GM19035 (cell line): ENCODE data around the gene CCDC86.

Source experiments
- ATAC-seq: cut with Tn5 transposase; IDR thresholded peaks from one replicate; pipeline ENCODE4 v1.9.1; 2021; ENCODE audit not compliant: unreplicated experiment

CCDC86 gene

DNA sequence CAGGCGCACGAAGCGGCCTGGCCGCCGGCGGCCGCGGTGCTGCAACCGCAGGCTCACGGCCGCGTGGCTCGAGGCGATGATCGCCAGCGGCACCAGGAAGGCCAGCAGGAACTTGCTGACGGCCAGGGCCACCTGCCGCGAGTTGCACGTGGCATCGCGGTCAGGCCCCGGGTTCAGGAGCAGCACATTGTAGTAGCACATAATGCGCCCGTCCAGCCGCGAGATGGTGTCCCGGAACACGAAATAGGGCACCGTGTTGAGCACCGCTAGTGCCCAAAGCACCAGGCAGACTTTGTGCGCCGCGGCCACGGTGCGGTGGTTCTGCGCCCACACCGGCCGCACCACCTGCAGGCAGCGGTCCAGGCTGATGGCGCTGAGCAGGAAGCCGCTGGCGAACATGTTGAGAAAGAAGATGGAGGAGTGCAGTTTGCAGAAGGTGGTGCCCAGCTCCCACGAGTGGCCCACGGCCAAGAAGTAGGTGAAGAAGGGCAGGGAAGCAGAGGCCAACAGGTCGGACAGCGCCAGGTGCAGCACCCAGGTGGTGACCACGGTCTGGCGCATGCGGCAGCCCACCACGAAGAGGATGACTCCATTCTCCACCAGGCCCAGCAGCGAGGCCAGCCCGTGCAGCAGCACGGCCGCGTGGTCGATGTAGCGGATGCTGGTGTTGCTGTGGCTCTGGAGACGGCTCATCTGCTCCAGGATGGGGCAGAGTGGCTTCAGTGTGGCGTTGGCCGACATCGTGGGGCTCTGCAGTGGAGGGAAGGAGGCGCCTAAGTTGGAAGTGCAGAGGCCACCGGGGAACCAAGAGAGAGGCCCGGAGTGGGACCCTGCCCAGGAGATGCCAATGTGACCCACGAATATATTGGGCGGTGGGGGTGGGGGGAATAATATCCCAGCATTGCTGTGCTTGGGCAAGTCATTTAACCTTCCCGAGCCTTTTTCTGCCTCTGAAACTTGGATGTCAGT, 11.4 kb downstream of the CCDC86 start:
- no peak for ATAC-seq

DNA sequence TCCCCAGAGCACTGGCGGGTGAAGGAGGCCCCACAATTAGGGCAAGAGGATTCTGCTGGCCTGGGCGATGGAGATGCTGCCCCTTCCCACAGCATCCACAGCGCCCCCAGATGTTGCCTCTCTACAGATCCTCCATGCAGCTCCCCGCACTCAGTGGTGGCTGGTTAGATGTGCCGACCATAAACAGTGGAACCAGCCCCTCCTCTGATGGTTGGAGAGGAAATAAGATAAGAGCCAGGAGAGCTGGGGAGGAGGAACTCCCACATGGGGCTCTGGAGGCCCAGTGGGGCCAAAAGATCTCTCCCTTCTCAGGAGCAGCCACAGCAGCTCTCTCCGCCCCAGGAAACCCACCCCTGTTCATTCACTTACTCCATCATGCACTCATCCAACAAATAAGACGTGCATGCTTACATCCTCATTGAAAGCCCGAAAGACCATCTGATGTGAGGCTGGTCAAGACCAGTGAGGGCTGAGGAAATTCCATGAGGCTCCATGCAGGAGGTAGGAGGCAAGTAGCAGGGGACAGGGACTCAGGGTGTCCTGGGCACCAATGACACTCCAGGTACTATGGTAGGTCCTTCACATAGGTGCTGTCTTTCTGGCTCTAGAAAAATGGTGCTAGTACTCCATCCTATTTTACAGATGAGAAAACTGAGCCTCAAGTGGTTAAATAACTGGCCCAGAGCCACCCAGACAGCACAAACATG, 12.4 kb downstream of the CCDC86 start:
- ATAC-seq: no peak

DNA sequence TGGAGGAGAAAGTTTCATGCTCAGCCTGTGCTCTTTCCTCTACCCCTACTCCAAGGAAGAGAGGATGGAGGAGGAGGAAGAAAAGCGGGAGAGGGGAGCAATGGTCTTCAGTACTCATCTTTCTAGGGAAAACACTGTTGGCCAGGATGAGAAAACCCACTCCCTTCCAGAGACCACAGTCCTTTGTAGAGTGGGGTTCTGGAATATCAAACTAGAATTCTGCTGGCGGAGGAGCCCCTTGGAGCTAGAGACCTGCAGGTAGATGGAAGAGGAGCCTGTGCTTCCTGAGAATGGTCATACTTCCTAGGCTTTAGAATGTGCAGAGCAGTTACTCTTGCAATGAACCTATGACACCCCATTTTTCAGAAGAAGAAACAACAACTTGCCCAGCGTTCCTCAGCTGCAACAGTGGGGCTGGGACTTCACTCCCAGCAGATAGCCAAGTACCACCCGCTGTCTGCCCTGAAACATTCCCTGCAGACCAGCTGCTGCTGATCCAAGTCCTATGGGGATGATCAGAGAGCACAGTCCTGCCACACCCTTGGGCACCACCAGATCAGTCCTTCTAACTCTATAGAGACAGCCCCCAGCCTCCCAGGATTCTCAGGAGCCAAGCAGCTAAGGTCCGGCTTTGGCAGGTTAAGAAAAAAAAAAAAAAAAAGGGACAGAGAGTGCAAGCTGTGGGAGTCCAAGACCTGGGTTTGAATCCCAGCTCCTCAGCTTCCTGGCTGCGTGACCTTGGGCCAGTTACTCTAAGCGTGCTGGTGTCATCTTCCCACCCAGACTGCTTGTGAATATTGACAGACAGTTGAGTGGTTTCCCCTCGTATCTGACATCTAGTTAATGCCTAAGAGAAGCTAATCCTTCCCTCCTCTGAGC, 13.2 kb downstream of the CCDC86 start:
- ATAC-seq: no peak

DNA sequence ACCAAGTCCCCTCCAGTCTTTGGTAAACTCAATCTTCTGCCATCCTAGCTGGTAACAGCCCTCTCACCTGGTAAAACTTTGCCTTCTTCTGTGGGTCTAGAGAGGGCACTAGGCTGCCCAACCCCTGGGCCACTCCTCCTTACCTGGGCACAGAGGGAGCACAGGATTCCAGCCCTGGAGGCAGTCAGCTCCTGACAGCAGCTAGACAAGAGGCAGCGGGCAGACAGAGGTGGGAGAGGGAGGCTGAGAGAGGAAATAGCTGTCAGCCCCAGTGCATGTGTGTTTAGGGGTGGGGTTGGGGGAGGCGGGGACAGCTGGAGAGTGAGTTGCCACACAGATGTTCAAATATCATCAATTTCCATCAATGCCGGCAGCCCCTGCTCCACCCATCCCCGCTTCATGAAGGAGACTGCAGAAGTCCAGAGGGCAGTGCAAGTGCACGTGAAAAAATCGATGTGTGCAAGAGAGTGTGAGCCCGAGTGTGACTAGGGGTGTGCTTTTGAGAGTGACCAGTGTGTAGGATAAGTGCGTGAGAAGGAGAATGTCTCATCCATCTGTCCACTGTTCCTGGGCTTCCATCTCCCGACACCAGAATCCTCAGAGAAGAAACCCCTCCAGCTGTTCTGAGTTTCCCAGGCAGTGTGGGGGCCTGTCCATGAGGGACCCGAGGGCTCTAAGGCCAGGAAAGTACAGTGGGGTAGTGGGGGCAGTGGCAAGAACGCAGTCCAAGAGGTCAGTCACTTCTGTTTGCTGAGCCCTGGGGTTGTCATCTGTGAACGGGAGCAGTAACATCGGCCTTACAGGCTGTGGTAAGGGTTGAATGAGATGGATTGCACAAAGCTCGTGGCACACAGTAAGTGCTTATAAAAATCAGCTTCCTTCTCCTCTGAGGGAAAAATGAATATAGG, 14.1 kb downstream of the CCDC86 start, which contains the start of gene PTGDR2:
TSS of gene PTGDR2 (minus strand) at position 225 of the 908 bp plus-strand sequence. CDS start 2,228 bp downstream, outside the sequence.
- ATAC-seq: no peak

DNA sequence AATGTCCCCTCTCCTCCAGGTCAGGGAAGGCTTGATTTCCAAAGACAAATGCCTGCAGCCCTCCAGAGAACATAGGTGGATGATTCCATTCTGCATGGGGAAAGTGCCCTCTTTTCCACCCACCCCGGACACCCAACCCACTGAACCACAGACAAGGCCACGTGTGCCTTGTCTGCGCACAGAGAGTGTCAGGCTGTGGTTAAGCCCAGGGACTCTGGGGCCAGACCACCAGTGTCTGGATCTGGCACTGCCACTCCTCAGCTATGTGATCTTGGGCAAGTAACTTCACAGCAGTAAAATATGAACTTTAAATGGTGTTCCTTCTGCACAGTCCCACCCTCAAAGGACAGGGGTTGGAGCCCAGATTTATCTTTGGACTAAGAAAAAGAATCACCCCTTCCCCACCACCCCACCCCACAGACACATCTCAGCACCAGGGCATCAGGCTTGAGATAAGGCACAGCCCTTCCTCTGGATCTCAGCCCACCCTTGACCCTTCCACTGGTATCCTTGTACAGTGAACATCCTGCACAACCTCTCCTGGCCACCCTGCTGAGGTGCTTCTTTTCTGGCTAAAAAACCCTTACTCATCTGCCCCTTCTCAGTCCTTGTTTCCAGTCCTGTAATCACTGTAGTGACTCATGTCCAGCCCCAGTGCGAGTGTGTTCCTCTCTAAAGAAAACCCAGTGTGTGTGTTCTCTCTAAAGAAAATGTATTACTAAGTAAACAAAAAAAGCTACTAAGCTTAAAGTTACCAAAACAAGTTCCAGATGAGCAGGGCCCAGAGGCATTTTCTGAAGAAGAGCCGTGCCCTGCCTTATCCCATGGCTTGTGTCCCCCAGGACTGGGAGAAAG, 15.7 kb downstream of the CCDC86 start:
- ATAC-seq: no peak

DNA sequence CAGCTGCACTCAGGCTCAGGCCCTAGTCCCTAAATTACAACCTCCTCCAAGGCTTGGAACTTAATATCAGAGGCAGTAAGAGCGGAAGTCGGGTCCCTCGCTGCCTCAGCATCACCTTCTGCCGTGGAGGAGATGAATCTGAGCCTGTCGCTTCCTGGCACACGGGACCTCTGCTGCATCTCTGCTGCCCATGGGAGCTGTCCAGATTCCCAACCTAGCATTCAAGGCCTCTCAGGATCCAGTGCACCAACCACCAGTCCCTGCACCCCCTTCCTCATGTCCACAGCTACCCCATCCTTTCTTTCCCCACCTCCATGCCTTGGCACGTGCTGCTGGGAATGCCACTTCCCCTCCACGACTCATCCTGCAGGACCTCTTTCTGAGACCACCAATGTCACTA, 16.3 kb downstream of the CCDC86 start:
- no peak for ATAC-seq

DNA sequence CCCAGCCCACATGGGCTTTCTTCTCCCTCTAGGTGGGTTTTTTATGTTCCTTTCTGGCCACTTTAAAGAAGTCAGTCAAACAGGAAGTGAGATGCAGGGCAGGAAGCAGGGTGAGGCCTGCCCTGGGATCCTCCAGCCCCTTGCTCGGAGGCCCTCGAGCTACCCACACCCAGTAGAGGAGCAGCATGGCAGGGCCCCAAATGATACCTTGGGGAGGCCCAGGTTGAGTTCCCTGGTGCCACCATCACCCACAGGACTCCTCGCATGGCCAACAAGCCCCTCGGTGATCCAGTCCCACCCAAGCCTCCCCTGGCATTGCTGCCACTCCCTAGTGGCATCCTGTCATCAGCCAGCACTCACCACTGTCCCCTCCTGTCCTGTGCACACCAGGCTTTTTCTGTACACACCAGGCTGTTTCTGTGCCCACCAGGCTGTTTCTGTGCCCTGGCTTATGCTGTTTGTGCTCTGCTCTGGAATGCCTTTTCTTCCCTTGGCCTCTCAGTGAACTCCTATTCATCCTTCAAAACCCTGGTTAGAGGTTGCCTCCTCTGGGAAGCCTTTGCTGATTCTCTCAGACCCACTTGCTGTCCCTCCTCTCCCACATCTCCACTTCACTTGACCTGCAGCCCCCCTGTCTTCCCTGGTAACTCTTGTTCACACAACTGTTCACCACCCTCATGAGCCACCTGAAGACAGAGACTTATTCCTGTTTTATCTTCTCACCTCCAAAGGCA, 17.0 kb downstream of the CCDC86 start:
- ATAC-seq: no peak

DNA sequence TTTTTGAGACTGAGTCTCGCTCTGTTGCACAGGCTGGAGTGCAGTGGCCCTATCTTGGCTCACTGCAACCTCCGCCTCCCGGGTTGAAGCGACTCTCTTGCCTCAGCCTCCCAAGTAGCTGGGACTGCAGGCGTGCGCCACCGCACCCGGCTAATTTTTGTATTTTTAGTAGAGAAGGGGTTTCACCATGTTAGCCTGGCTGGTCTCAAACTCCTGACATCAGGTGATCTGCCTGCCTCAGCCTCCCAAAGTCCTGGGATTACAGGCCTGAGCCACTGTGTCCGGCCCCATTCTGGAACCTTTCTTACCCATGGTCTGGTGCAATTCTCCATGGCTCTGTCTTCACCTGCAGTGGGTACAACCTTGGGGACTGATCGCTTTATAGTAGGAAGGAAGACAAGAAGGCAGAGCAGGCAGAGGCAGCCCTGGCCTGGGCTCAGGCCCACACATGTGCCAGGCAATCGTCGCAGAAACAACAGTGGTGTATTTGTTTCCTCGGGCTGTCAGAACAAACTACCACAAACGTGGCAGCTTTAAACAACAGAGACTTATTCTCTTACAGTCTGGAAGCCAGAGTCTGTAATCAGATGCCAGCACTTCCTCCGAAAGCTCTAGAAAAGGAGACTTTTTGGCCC, 17.8 kb downstream of the CCDC86 start:
- no peak for ATAC-seq

DNA sequence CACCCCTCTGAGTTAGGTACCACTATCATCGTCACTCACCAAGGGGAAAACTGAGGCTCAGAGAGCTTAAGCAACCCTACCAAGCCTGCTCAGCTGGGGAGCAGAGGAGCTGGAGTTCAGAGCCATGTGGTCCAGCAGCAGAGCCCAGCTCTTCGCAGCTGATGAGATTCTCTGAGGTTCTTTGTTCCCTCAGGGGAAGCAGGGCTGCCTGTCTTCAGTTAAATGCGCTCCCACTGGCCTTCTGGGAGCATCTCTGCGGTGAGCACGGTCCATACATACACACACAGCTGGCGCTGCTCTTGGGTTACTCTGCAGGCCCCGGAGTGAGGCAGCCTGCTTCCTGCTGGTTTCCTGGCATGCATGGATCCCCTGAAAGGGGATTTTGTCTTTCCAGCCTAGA, 19.0 kb downstream of the CCDC86 start:
- ATAC-seq: no peak

DNA sequence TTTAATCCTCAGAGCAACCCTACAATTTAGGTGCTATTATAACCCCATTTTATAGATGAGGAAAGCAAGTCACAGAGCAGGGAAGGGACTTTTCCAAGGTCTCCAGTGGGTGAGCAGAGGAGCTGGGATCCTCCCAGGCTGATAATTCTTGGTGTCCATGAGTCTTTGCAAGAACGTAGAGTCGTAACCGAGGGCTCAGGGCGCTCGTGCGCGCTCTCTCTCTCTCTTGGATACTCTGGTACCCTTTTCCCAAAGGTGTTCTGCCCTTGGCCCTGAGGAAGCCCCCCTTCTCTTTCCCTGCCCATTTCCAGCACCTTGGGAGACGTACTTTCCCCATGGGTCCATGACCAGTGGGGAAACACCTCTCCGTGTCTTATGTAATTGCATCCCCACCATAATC, 20.3 kb downstream of the CCDC86 start:
- ATAC-seq: no peak

DNA sequence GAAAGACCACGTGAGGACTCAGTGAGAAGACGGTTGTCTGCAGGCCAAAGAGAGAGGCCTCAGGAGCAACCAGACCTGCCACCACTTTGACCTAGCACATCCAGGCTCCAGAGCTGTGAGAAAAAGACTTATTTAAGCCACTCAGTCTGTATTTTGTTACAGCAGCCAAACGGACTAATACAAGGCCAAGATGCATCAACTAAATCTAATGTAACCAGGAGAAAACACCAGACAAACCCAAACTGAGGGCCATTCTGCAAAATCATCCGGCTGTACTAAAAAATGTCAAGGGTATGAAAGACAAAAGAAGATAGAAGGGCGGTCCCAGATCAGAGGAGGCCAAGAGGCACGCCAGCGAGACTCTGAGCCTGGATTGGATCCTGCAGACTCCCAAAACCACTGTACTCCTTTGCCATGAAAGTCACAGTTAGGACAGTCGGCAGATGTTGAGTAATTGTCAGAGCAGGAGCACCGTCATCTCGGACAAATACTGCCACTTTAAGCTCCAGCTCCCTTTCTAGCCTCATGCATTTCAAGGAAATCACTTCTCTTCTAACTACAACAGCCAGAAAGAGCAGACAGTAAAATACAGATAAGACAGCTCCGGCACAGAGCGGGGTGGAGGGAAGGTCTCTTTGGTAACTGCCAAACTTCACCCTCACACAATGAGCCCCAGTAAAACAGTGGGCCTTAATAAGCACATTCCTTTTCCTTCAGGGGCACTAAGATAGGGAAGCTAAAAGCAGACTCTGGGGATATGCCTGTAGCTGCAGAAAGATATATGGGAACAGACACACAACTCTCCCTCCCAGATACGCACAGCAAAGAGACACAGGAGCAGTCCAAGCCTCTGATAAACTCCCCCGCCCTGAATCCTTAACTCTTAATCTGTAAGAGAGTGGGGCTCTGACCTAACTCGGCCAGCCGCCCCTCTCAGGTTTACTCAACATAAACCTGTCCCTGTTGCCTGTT, 21.9 kb downstream of the CCDC86 start:
- ATAC-seq: no peak

DNA sequence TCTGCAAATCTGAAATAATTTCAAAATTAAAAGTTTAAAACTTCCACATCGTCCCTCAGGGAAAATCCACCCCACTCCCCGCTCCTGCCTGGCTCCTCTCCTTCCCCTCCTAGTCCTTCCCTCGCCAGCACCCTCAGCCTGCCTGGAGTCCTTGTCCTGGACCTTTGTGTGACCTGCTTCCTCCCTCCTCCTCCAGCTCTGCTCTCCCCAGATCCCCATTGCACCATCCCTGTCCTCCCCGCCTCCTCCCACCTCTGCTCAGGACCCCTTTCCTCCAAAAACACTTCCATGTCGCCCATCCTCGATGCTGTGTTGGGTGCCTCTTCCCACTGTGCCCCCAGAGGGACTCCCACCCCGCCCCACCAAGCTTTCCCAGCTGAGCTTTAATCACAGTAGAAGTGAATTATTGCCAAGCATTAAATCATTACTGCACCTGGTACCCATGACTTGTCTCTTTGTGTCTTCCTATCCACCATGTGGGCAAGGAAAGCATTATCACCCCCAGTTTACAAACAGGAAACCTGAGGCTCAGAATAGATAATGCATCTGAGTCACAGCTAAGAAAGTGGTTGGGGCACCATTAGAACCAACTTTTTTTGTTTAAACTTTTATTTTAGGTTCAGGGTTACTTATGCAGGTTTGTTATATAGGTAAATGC, 23.1 kb downstream of the CCDC86 start:
- no peak for ATAC-seq

DNA sequence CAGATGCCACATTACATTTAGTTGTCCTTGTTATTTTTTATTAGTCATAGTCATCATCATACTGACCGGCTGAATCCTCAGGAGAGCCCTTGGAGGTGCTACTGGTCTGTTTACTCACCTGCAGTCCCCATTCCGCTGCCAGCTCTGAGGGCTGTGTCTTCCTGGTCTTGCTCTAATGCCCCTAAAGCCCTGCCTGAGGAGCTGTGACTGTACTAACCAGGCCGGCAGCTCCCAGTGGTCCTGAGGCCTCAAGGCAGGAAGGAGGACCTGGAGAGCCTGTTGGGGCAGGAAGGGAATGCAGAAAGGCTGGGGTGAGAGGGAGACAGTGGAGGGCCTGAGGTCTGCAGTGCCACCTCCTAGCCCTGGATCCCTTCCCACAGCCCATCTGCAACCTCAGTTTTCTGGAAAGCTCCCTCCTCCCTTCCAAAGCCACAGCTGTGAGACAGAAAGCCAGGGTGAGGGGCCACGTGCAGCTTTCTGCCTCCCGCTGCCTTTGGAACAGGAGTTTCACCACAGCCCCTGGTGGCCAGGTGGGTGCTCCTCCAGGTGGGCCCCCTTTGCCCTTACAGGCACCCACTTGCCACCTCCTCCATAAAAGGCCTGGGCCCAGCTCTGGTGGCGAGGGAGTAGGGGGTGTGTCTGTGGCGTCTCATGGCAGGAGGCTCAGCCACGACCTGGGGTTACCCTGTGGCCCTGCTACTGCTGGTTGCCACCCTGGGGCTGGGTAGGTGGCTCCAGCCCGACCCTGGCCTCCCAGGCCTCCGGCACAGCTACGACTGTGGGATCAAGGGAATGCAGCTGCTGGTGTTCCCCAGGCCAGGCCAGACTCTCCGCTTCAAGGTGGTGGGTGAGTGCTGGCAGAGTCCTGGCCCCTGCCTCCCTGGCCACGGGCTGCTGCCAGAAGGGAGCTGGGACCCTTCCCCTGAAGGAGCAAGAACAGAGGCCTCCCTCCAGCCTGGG, 25.3 kb downstream of the CCDC86 start, which contains the start of gene ZP1:
TSS of gene ZP1 (plus strand) at position 632 of the 960 bp plus-strand sequence. CDS start at position 652, 20 bp downstream.
- ATAC-seq: no peak

DNA sequence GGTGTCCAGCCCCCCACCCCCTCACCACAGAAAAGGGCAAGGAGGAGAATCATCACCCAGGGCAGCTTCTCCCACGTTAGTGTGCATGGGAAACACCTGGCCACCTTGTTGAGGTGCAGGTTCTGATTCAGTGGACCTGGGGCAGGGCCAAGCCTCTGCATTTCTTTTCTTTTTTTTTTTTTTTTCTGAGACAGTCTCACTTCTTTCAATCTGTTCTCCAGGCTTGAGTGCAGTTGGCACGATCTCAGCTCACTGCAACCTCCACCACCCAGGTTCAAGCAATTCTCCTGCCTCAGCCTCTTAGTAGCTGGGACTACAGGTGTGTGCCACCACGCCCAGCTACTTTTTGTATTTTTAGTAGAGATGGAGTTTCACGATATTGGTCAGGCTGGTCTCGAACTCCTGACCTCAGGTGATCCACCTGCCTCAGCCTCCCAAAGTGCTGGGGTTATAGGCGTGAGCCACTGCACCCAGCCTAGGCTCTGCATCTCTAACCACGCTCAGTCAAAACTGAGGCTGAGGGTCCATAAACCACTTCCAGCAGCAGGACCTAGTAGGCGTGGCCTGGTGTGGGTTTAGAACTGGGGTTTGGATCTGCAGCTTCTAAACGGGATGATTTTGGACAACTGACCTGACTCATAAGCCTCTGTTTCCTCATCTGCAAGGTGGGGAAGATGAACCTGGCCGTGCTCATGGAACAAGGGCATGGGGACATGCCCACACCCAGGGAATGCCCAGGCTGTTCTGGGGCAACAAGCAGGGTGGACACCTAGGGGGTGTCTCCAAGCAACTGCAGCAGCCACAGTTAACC, 26.2 kb downstream of the CCDC86 start:
- ATAC-seq: no peak
